NCI-H146 (cell line): Measurements from ENCODE around the gene C2.
"Not testable (repeated sequence)": the region's sequence is repeated elsewhere in the genome, so short reads cannot be mapped to it uniquely, and the experiment has no call there.

ENCODE experiments used
- DNase-seq: peaks from one replicate; lab custom pipeline; 2025; lab: John Stamatoyannopoulos, UW

Gene C2

GRCh38 chr6:31978831-31979230 lies 51.3 kb downstream of the C2 start:
- DNase-seq: no peak

- no peak for DNase-seq
Observed at GRCh38 chr6:31979238-31979898, 51.9 kb downstream of the C2 start.

- DNase-seq: not testable (repeated sequence)
Observed at GRCh38 chr6:31980195-31980876, 52.8 kb downstream of the C2 start.

- not testable (repeated sequence) for DNase-seq
Observed at GRCh38 chr6:31980998-31981397, 53.5 kb downstream of the C2 start.

- not testable (repeated sequence) for DNase-seq
Observed at GRCh38 chr6:31981744-31982143, 54.2 kb downstream of the C2 start, which contains the start of gene C4A. TSS of gene C4A (plus strand) at chr6:31982057. CDS start at chr6:31982108, 51 bp downstream.

GRCh38 chr6:31989363-31989762 lies 61.8 kb downstream of the C2 start:
- DNase-seq: not testable (repeated sequence)

- not testable (repeated sequence) for DNase-seq
Observed at GRCh38 chr6:31994421-31994820, 66.9 kb downstream of the C2 start.
